DOHH2 (cell line): ENCODE results near the gene CPM.

Experiments used
- EZH2phosphoT487 ChIP-seq: fragments of 200-600 bp; sonication (generic); IDR thresholded peaks from 2 replicates; pipeline ENCODE4 v1.6.1; 2017; ENCODE audit warnings: borderline replicate concordance, mild to moderate bottlenecking, antibody characterized with exemption, low read length, moderate library complexity, mixed read lengths
- TF ChIP-seq, protein P1 (sequence below): fragments of 200-600 bp; sonication (generic); IDR thresholded peaks from one replicate; pipeline ENCODE4 v1.5.1; 2014; ENCODE audit warnings: antibody characterized with exemption, mild to moderate bottlenecking, low read depth, low read length; ENCODE audit not compliant: poor library complexity, severe bottlenecking

DNA sequence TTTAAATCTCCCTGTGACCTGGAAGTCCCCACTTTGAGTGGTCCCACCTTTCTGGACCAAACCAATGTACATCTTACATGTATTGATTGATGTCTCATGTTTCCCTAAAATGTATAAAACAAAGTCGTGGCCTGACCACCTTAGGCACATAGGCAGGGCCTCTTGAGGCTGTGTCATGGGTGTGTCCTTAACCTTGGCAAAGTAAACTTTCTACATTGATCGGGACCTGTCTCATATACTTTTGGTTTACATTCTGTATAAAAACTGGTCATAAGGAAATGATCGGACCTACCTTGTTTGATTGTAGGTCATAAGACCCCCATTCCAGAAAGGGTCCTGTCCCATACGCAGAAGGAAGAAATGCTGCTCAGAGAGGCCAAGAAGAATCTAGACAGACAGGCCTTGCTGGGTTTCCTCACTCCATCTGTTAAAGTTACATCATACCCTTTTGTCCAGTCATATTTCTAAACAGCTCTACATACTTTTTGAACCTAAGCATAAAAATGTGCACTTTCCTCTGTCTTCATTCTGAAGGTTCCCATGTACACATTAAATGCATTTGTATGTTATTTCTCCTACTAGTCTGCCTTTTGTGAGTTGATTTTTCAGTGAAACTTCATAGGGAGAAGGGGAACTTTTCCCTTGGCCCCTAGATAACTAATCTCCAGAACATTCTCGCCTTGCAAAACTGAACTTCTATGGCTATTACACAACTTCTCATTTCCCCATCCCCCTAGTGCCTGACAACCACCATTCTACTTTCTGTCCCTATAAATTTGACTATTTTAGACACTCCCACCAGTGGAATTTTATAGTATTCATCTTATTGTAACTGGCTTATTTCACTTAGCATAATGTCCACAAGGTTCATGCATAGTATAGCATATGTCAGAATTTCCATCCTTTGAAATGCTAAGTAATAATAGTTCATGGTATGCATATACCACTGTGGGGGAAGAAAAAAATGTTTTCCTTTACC lies 30.2 kb upstream of the CPM start:
- TF ChIP-seq, protein P1, sequence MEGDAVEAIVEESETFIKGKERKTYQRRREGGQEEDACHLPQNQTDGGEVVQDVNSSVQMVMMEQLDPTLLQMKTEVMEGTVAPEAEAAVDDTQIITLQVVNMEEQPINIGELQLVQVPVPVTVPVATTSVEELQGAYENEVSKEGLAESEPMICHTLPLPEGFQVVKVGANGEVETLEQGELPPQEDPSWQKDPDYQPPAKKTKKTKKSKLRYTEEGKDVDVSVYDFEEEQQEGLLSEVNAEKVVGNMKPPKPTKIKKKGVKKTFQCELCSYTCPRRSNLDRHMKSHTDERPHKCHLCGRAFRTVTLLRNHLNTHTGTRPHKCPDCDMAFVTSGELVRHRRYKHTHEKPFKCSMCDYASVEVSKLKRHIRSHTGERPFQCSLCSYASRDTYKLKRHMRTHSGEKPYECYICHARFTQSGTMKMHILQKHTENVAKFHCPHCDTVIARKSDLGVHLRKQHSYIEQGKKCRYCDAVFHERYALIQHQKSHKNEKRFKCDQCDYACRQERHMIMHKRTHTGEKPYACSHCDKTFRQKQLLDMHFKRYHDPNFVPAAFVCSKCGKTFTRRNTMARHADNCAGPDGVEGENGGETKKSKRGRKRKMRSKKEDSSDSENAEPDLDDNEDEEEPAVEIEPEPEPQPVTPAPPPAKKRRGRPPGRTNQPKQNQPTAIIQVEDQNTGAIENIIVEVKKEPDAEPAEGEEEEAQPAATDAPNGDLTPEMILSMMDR, result no peak
- TF ChIP-seq EZH2phosphoT487, result no peak
